Measurements from ENCODE around the gene NKX1-1. TPM values are rescaled to one million over a fixed set of nuclear protein-coding genes. Genes with fewer than 3 reads are reported as not detected.

Gene NKX1-1
- total RNA-seq, 1 experiment from 2014 or later = not detected

- TF ChIP-seq ZNF232 (CRISPR knock-in tag; IDR thresholded peaks at IDR 0.05) (no peak), ESRRA (CRISPR knock-in tag; IDR thresholded peaks at IDR 0.05; ENCODE audit: borderline replicate concordance) (no peak), GABPB1 (CRISPR knock-in tag; IDR thresholded peaks at IDR 0.05) (no peak), EMX1 (CRISPR knock-in tag; IDR thresholded peaks at IDR 0.05) (no peak), IRF1 (CRISPR knock-in tag; IDR thresholded peaks at IDR 0.05) (no peak), FOXK1 (CRISPR knock-in tag; IDR thresholded peaks at IDR 0.05) (no peak), RELA (CRISPR knock-in tag; IDR thresholded peaks at IDR 0.05; ENCODE audit: borderline replicate concordance) (no peak), ATF2 (CRISPR knock-in tag; IDR thresholded peaks at IDR 0.05; ENCODE audit: borderline replicate concordance, low read depth) (no peak), ZMAT4 (CRISPR knock-in tag; IDR thresholded peaks at IDR 0.05) (no peak)
These were observed 50.9 kb downstream of the NKX1-1 start (continued) for GRCh38 chr4:1355378-1355777.

GRCh38 chr4:1354983-1355275 lies 51.3 kb downstream of the NKX1-1 start:
- ATAC-seq (no peak), DNase-seq (ENCODE audit: low spot score) (no peak)
- ChIA-PET POLR2A (no interaction called here), CTCF (interaction anchor here (0.5 to 3.7 kb wide), 6 partner anchors 10 to 366 kb away, joined by 3 to 38 read pairs (median 4); partner anchors contain the start of gene TMEM129)
- Mint-ChIP-seq H3K27me3 (ENCODE audit: low read depth) (no peaks in the 10 kb centered on the region), H3K27ac (no peak overlapping the region), H3K4me3 (no peak overlapping the region), H3K9me3 (no peaks in the 10 kb centered on the region), H3K36me3 (peaks cover 7% of the 10 kb centered on the region; the same call in 1 of the 2 replicates), H3K4me1 (no peaks in the 10 kb centered on the region)
- TF ChIP-seq FOXJ3 (CRISPR knock-in tag; IDR thresholded peaks at IDR 0.05; ENCODE audit: borderline replicate concordance) (no peak), ZNF416 (CRISPR knock-in tag; IDR thresholded peaks at IDR 0.05) (no peak), E2F4 (CRISPR knock-in tag; IDR thresholded peaks at IDR 0.05; ENCODE audit: borderline replicate concordance, low read depth) (no peak), USF1 (CRISPR knock-in tag; IDR thresholded peaks at IDR 0.05) (no peak), ZNF671 (CRISPR knock-in tag; IDR thresholded peaks at IDR 0.05) (no peak), ESRRA (CRISPR knock-in tag; IDR thresholded peaks at IDR 0.05; ENCODE audit: borderline replicate concordance) (no peak), IRF1 (CRISPR knock-in tag; IDR thresholded peaks at IDR 0.05) (no peak), TP53 (CRISPR knock-in tag; IDR thresholded peaks at IDR 0.05) (no peak), ZNF317 (CRISPR knock-in tag; IDR thresholded peaks at IDR 0.05; ENCODE audit: borderline replicate concordance, low read depth) (no peak), ELF4 (CRISPR knock-in tag; IDR thresholded peaks at IDR 0.05; ENCODE audit: low read depth) (no peak), ZNF532 (CRISPR knock-in tag; IDR thresholded peaks at IDR 0.05; ENCODE audit: borderline replicate concordance) (no peak)
